Activated CD4-positive, alpha-beta T cell treated with anti-CD3 and anti-CD28 coated beads, Interleukin-10, Interleukin-2, amounts not matched to agents 100 ng/mL and 50 ng/mL, durations not matched to agents 16 hours and 8 hours (primary cell): ENCODE measurements around the gene MTG1.
"Not testable (repeated sequence)": the region's sequence is repeated elsewhere in the genome, so short reads cannot be mapped to it uniquely, and the experiment has no call there.

Experiments
- DNase-seq: peaks from one replicate; pipeline ENCODE4 v3.0.0-alpha.2; 2020

The MTG1 gene

GRCh38 chr10:133359554-133359971 lies 34.4 kb upstream of the MTG1 start:
- DNase-seq, result no peak

- no peak for DNase-seq
Measured at GRCh38 chr10:133359972-133360610, 33.9 kb upstream of the MTG1 start.

- DNase-seq, result no peak
Measured at GRCh38 chr10:133361227-133361626, 32.7 kb upstream of the MTG1 start.

- no peak for DNase-seq
Measured at GRCh38 chr10:133361773-133362441, 32.0 kb upstream of the MTG1 start.

- DNase-seq, result no peak
Measured at GRCh38 chr10:133362846-133363245, 31.1 kb upstream of the MTG1 start.

- DNase-seq, result no peak
Measured at GRCh38 chr10:133364645-133365431, 29.1 kb upstream of the MTG1 start.

GRCh38 chr10:133365461-133366129 lies 28.4 kb upstream of the MTG1 start:
- no peak for DNase-seq

- DNase-seq, result no peak
Measured at GRCh38 chr10:133366130-133366478, 27.9 kb upstream of the MTG1 start.

GRCh38 chr10:133366751-133367150 lies 27.2 kb upstream of the MTG1 start:
- DNase-seq, result no peak

- not testable (repeated sequence) for DNase-seq
Measured at GRCh38 chr10:133367461-133367860, 26.5 kb upstream of the MTG1 start.

- DNase-seq, result no peak
Measured at GRCh38 chr10:133368153-133368552, 25.8 kb upstream of the MTG1 start.

- no peak for DNase-seq
Measured at GRCh38 chr10:133370030-133370786, 23.7 kb upstream of the MTG1 start.

GRCh38 chr10:133372507-133372906 lies 21.4 kb upstream of the MTG1 start:
- no peak for DNase-seq

GRCh38 chr10:133373174-133374090 lies 20.5 kb upstream of the MTG1 start, which contains the start of gene ECHS1:
ECHS1 (minus strand) TSS chr10:133373354; CDS start chr10:133373333, 21 bp downstream.
- DNase-seq, result peak; percentile 97

GRCh38 chr10:133375357-133376115 lies 18.4 kb upstream of the MTG1 start:
- DNase-seq, result no peak

- not testable (repeated sequence) for DNase-seq
Measured at GRCh38 chr10:133376183-133376582, 17.8 kb upstream of the MTG1 start.

- DNase-seq, result no peak
Measured at GRCh38 chr10:133377025-133377817, 16.7 kb upstream of the MTG1 start.

- no peak for DNase-seq
Measured at GRCh38 chr10:133377818-133378250, 16.1 kb upstream of the MTG1 start.

GRCh38 chr10:133378251-133379096 lies 15.5 kb upstream of the MTG1 start:
- DNase-seq, result peak; percentile 50
